ENCODE measurements around the gene SCG5. TPM values are rescaled to one million over a fixed set of nuclear protein-coding genes. Genes with fewer than 3 reads are reported as not detected.

Gene SCG5
- total and polyA plus RNA-seq, 2 of the 13 experiments (the other 11 are each of a cell fraction or from before 2014, with no cell fraction given), result 2.3 to 3.5 TPM

DNA sequence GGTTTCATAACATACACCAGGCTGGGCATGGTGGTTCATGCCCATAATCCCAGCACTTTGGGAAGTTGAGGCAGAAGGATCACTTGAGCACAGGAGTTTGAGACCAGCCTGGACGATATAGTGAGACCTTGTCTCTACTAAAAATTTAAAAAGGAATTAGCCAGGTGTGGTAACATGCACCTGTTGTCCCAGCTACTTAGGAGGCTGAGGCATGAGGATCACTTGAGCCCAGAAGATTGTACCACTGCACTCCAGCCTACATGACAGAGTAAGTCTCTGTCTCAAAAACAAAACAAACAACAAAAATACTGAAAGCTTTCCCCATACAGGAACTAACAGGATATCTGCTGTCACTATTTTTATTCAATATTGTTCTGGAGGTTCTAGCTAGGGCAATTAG, 97.2 kb downstream of the SCG5 start (continued):
- TF ChIP-seq, protein P1, sequence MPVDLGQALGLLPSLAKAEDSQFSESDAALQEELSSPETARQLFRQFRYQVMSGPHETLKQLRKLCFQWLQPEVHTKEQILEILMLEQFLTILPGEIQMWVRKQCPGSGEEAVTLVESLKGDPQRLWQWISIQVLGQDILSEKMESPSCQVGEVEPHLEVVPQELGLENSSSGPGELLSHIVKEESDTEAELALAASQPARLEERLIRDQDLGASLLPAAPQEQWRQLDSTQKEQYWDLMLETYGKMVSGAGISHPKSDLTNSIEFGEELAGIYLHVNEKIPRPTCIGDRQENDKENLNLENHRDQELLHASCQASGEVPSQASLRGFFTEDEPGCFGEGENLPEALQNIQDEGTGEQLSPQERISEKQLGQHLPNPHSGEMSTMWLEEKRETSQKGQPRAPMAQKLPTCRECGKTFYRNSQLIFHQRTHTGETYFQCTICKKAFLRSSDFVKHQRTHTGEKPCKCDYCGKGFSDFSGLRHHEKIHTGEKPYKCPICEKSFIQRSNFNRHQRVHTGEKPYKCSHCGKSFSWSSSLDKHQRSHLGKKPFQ (CRISPR knock-in tag; IDR thresholded peaks at IDR 0.05; ENCODE audit: insufficient replicate concordance), result no peak

DNA sequence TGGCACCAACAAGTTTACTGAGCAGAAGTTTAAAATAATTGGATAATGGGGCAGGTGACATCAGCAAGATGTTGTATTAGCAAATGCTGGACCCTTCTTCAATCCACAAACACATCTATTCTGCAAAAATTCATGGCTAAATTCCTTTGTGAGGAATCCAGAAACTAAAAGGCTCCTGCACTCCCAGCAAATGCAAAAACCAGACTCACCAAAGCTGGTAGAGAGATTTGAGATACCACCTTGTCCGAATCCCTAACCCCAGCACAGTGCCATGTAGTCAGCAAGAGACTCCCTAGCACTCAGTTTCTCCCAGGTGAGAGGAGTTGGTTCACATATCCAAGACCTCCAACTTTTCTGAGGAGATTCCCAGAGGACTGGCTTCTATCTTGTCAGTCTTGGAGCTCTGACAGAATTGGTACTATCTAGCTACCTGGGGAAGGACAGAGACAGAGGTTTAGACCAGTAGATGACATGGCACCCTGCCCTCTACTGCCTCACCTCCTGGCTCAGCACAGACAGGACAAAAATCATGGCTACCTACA, 98.1 kb downstream of the SCG5 start:
- no peak overlapping the region for H2AFZ ChIP-seq (ENCODE audit: low read length)
- no peaks in the 10 kb centered on the region for H3K36me3 ChIP-seq (replicated peaks in 1 of 2; ENCODE audit: control insufficient read depth in 1 of 2, insufficient read depth in 2 of 2, low read length in 2 of 2)
- CTCF ChIA-PET (ENCODE audit: low intra/inter-chr PET ratio, low total read pairs), result no interaction called here
- H3K9me3 ChIP-seq (ENCODE audit: low read length), result 0 out of 2 replicates have a peak, but pooled peaks cover 5% of the 10 kb centered on the region
- no peak for DNase-seq (ENCODE audit: low spot score)
- H3K4me1 ChIP-seq (ENCODE audit: insufficient read depth, low read length), result no peaks in the 10 kb centered on the region
- in situ Hi-C loops (cut with HindIII; ENCODE audit: extremely low pct_ligation_motif_present, low pct_unique_long_range_greater_than_20kb), result no loop called here
- no peaks in the 10 kb centered on the region; a peak in 3 of 5 replicates for H3K27me3 ChIP-seq (ENCODE audit: control insufficient read depth in 1 of 2, insufficient read depth in 2 of 2, low read length in 2 of 2)
- no peak for ATAC-seq
- no peak for FAIRE-seq
- H4K20me1 ChIP-seq (ENCODE audit: insufficient read depth, low read length), result no peaks in the 10 kb centered on the region
- POLR2A ChIA-PET, result no interaction called here
- TF ChIP-seq ZNF792 (CRISPR knock-in tag; IDR thresholded peaks at IDR 0.05), result no peak
- TF ChIP-seq CENPT (CRISPR knock-in tag; IDR thresholded peaks at IDR 0.05; ENCODE audit: low read depth), result no peak
- TF ChIP-seq ZFP37 (CRISPR knock-in tag; IDR thresholded peaks at IDR 0.05; ENCODE audit: borderline replicate concordance), result no peak
- no peak for TF ChIP-seq ZNF180 (CRISPR knock-in tag; IDR thresholded peaks at IDR 0.05; ENCODE audit: borderline replicate concordance, low read depth)
- no peak for TF ChIP-seq NR2F1 (CRISPR knock-in tag; IDR thresholded peaks at IDR 0.05)
- TF ChIP-seq HNRNPUL1 (IDR thresholded peaks at IDR 0.05; ENCODE audit: low read depth, low read length), result no peak
- no peak for TF ChIP-seq ZNF816 (CRISPR knock-in tag; IDR thresholded peaks at IDR 0.05; ENCODE audit: borderline replicate concordance)
- no peak for TF ChIP-seq ZSCAN25 (CRISPR knock-in tag; IDR thresholded peaks at IDR 0.05)
- no peak for TF ChIP-seq ASH2L (IDR thresholded peaks at IDR 0.05; ENCODE audit: insufficient read length, low read depth, low read length)
- TF ChIP-seq, protein P2, sequence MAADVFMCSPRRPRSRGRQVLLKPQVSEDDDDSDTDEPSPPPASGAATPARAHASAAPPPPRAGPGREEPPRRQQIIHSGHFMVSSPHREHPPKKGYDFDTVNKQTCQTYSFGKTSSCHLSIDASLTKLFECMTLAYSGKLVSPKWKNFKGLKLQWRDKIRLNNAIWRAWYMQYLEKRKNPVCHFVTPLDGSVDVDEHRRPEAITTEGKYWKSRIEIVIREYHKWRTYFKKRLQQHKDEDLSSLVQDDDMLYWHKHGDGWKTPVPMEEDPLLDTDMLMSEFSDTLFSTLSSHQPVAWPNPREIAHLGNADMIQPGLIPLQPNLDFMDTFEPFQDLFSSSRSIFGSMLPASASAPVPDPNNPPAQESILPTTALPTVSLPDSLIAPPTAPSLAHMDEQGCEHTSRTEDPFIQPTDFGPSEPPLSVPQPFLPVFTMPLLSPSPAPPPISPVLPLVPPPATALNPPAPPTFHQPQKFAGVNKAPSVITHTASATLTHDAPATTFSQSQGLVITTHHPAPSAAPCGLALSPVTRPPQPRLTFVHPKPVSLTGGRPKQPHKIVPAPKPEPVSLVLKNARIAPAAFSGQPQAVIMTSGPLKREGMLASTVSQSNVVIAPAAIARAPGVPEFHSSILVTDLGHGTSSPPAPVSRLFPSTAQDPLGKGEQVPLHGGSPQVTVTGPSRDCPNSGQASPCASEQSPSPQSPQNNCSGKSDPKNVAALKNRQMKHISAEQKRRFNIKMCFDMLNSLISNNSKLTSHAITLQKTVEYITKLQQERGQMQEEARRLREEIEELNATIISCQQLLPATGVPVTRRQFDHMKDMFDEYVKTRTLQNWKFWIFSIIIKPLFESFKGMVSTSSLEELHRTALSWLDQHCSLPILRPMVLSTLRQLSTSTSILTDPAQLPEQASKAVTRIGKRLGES (CRISPR knock-in tag; IDR thresholded peaks at IDR 0.05; ENCODE audit: borderline replicate concordance), result no peak
- TF ChIP-seq ZNF430 (CRISPR knock-in tag; IDR thresholded peaks at IDR 0.05), result no peak
- no peak for TF ChIP-seq RBM22 (optimal IDR thresholded peaks at IDR 0.05; ENCODE audit: low read length)
- no peak overlapping the region for H3K4me3 ChIP-seq (replicated peaks in 1 of 3; ENCODE audit: insufficient read depth in 1 of 3, low read depth in 2 of 3, low read length in 3 of 3)
- no peak overlapping the region for H3K9ac ChIP-seq (ENCODE audit: insufficient read depth, low read depth, low read length)
- intact Hi-C loops (cut with micrococcal nuclease; ENCODE audit: unreplicated experiment), result no loop called here
- WGBS (ENCODE audit: low lambda C conversion rate), result 0% methylated on average over 1 of the region's 1 CpG
- no peaks in the 10 kb centered on the region for H3K79me2 ChIP-seq (ENCODE audit: insufficient read depth, low read length)
- BruUV-seq (replicated peaks), result no TSS peak
- H3K27ac ChIP-seq (ENCODE audit: extremely low read length, insufficient read depth, low read length), result no peak overlapping the region
- H3K4me2 ChIP-seq (ENCODE audit: low read depth, low read length), result no peak overlapping the region
